GM21717 (cell line): ENCODE results near the gene RNF115.
"Not testable (repeated sequence)": the region's sequence is repeated elsewhere in the genome, so short reads cannot be mapped to it uniquely, and the experiment has no call there.

Experiments
- ATAC-seq: cut with Tn5 transposase; IDR thresholded peaks from one replicate; pipeline ENCODE4 v1.9.1; 2021; ENCODE audit warnings: mild to moderate bottlenecking, moderate library complexity; ENCODE audit not compliant: unreplicated experiment

RNF115 gene

GRCh38 chr1:145782272-145783099 lies 41.4 kb downstream of the RNF115 start:
- ATAC-seq: no peak

GRCh38 chr1:145778146-145778540 lies 45.8 kb downstream of the RNF115 start:
- no peak for ATAC-seq

- no peak for ATAC-seq
Observed at GRCh38 chr1:145777357-145778145, 46.3 kb downstream of the RNF115 start.

- ATAC-seq: no peak
Observed at GRCh38 chr1:145773423-145773822, 50.5 kb downstream of the RNF115 start.

- no peak for ATAC-seq
Observed at GRCh38 chr1:145771056-145771455, 52.8 kb downstream of the RNF115 start.

- not testable (repeated sequence) for ATAC-seq
Observed at GRCh38 chr1:145768004-145768403, 55.9 kb downstream of the RNF115 start.

- ATAC-seq: not testable (repeated sequence)
Observed at GRCh38 chr1:145766926-145767325, 57.0 kb downstream of the RNF115 start.

GRCh38 chr1:145765585-145766360 lies 58.1 kb downstream of the RNF115 start:
- not testable (repeated sequence) for ATAC-seq

- not testable (repeated sequence) for ATAC-seq
Observed at GRCh38 chr1:145765127-145765526, 58.8 kb downstream of the RNF115 start.

GRCh38 chr1:145764231-145764940 lies 59.5 kb downstream of the RNF115 start:
- ATAC-seq: not testable (repeated sequence)

GRCh38 chr1:145762001-145762400 lies 61.9 kb downstream of the RNF115 start:
- not testable (repeated sequence) for ATAC-seq

GRCh38 chr1:145761498-145761897 lies 62.4 kb downstream of the RNF115 start:
- not testable (repeated sequence) for ATAC-seq

GRCh38 chr1:145760395-145760949 lies 63.4 kb downstream of the RNF115 start:
- not testable (repeated sequence) for ATAC-seq

- ATAC-seq: no peak
Observed at GRCh38 chr1:145759721-145760120, 64.2 kb downstream of the RNF115 start.

- ATAC-seq: no peak
Observed at GRCh38 chr1:145758575-145758974, 65.3 kb downstream of the RNF115 start.

- no peak for ATAC-seq
Observed at GRCh38 chr1:145758116-145758515, 65.8 kb downstream of the RNF115 start.

GRCh38 chr1:145757420-145757819 lies 66.5 kb downstream of the RNF115 start:
- ATAC-seq: no peak

GRCh38 chr1:145751491-145752037 lies 72.3 kb downstream of the RNF115 start:
- ATAC-seq: no peak

- ATAC-seq: no peak
Observed at GRCh38 chr1:145750426-145750825, 73.5 kb downstream of the RNF115 start.
